Left lobe of liver (tissue), 2 donors: ENCODE results near the gene POM121C. TPM values are rescaled to one million over a fixed set of nuclear protein-coding genes. Genes with fewer than 3 reads are reported as not detected.
"Not testable (repeated sequence)": the region's sequence is repeated elsewhere in the genome, so short reads cannot be mapped to it uniquely, and the experiment has no call there.

Experiments
- ATAC-seq: fragments of 200-7000 bp; cut with Tn5 transposase; one replicate; pipeline ENCODE4 v1.9.1; 2020; ENCODE audit warnings: mild to moderate bottlenecking, moderate library complexity
- DNase-seq: peaks from one replicate; pipeline ENCODE4 v3.0.0-alpha.2; 2020; ENCODE audit warnings: low spot score
- total RNA-seq: library from RNA; stranded (reverse); gene quantifications from one replicate; pipeline ENCODE4 v1.2.1, GENCODE V29; 2021
- donor health status: DM: no; HTN: no; CAD: no; lungs with moderate emphysema.
- donor health status: DM: no; HTN: yes; CAD: no.

Gene POM121C
- 18.2 TPM for total RNA-seq

DNA sequence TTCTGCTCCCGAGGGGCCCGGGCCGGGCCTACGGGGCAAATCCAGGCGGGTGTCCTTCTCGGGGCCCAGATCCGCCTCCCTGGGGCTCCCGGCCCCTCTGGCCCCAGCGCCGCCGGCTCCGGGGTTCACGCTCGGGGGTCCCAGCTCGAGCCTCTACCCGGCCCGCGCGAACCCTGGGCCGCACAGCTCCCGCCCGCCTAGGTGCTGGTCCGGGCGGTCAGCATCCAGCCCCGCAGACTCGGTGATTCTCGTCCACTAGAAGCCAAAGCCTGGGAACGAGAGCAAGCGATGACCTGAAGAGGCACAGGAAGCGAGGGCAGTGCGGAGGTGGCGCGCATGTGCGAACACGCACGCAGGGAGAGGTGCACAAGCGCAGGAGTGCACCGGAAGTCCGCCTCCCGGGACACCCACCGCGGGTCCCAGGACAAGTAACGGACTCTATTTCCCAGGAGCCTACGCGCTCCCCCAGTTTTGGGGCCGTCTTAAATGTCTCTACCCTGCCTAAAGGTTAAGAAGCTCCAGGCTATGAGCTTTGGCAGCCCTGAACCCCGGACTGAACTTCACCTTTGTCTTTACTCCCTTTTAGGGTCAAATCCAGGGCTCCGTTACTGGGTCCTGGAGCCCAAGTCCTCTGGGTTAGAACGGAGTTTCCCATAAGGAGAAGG is at the start of gene POM121C:
Gene POM121C (minus strand): TSS at position 321 of the 665 bp plus-strand sequence. CDS start 44,803 bp downstream, outside the sequence.
- peak; percentile 100 for ATAC-seq

GRCh38 chr7:75534727-75535307 is 48.7 kb upstream of the POM121C start:
- DNase-seq (no peak), ATAC-seq (no peak)

More for the DNA sequence above, at the start of gene POM121C:
- DNase-seq, result peak; percentile 98

DNA sequence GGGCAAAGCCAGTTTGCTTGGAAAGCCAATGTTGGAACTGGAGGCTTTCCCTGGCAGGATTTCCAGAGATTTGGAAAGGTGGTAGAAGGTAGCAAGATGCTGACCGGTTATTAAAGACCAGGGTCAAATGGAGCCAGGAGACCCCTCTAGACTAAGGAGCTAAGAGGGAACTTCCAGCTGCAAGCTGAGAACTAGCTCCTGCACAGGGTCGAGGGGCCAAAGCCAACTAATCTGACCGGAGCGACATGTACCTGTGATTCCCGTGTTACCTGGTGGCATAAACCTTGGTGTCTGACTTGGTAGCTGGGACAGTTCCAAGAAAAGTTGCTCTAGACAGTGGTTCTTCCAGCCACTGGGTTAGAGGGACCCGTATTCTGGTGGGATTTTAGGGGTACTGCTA is 47.8 kb upstream of the POM121C start:
- no peak for ATAC-seq
- peak; percentile 38 for DNase-seq

DNA sequence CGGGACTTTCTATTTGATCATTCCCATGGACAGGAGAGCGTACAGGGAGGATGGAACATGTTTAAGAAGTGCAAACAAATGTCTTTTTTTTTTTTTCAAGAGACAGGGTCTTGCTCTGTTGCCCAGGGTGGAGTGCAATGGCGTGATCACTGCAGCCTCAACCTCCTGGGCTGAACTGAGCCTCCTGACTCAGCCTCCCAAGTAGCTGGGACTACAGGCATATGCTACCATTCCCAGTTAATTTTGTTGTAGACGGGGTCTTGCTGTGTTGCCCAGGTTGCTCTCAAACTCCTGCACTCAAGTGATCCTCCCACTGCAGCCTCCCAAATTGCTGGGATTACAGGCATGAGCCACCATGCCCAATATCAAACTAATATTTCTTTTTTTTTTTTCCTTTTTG is 46.5 kb upstream of the POM121C start:
- ATAC-seq, result no peak
- DNase-seq, result peak; percentile 11

DNA sequence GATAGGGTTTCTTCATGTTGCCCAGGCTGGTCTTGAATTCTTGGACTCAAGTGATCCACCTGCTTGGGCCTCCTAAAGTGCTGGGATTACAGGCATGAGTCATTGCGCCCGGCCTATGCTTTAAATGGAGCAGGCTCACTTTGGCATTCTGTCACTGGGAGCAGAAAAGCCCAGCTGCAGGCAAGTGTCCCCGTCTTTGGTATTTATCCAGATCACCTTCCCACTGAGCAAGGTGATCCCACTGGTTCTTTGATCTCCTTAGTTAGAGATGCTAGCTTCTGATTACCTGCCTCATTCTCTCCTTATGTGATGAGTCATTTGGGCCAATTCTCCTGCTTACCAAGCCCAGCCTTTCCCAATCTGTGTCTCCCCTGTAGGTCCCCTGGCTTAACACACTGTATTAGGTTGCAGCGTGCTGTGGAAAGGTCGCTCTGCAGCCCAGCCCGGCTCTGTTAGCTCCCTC is 45.3 kb upstream of the POM121C start:
- DNase-seq (no peak), ATAC-seq (no peak)

- peak; percentile 50 for DNase-seq
Observed at GRCh38 chr7:75527224-75527722, 41.2 kb upstream of the POM121C start.

DNA sequence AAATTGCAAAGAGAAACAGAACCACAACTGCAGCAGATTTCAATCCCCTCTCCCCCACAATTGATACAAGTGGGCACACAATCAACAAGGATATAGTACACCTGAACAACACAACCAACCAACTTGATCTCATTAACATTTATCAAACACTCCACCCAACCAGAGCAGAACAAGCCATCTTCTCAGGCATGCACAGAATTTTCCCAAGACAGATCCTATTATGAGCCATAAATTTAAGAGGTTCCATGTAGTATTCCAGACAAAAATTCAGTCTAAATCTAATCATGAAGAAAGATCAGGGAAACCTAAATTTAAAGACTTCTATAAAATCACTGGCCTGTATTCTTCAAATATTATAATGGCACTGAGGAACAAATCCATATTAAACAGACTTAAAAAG is 35.6 kb upstream of the POM121C start:
- not testable (repeated sequence) for ATAC-seq, DNase-seq

More at GRCh38 chr7:75527224-75527722, 41.2 kb upstream of the POM121C start:
- ATAC-seq, result peak; percentile 5

DNA sequence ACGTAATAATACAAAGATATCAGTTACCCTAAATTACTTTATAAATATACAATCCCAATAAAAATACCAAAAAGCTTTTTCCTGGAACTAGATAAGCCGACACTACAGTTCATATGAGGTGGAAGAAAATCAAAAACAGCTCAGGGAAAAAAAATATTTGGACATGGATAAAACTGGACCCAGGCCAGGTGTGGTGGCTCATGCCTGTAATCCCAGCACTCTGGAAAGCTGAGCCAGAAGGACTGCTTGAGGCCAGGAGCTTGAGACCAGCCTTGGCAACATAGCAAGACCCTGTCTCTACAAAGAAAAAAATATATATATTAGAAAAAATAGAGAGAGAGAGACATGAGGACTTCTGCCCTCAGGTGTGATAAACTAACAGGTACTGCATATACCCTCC is 32.7 kb upstream of the POM121C start:
- ATAC-seq, result not testable (repeated sequence)

DNA sequence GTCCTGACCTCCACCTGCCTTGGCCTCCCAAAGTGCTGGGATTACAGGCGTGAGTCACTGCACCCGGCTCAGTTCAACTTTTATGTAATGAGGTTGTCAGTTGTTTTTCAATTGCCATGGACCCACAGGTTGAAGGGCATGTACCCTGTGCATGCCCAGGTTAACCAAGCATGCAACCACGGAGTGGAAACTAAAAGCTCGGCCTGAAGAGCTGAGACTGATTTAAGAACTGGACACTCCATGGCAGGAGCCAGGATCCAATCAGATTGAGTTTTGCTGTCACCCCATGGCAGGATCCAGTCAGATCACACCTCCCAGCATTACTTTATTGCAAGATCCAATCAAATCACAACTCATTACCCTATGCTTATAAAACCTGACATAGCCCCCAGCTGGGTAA is 22.9 kb upstream of the POM121C start:
- DNase-seq, result not testable (repeated sequence)
- peak; percentile 74 for ATAC-seq

More for the DNA sequence above, 32.7 kb upstream of the POM121C start:
- DNase-seq, result not testable (repeated sequence)

DNA sequence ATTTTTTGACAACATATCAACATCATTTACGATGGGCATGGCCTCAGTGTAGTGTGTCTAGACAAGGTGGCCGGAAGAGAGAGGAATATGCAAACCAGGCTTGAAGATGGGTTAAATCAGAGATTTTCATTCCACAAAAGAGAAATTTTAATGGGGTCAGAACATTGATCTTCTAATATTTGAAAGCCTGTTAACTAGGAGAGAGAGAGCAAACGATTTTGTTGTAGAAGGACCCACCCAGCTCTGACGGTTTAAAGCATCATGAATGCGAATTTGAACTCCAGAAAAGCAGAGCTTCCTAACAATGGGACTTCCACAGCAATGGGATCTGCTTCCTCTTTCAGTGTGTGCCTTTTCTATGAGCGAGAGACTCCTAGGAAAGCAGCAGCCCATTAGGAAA is 5.9 kb upstream of the POM121C start, which contains the start of gene SPDYE5:
Gene SPDYE5 (plus strand): TSS at position 301 of the 400 bp plus-strand sequence. CDS start 1,728 bp downstream, outside the sequence.
- ATAC-seq, DNase-seq: not testable (repeated sequence)

- not testable (repeated sequence) for DNase-seq
- peak; percentile 9 for ATAC-seq
Observed at GRCh38 chr7:75485355-75485978, 632 bp downstream of the POM121C start.

DNA sequence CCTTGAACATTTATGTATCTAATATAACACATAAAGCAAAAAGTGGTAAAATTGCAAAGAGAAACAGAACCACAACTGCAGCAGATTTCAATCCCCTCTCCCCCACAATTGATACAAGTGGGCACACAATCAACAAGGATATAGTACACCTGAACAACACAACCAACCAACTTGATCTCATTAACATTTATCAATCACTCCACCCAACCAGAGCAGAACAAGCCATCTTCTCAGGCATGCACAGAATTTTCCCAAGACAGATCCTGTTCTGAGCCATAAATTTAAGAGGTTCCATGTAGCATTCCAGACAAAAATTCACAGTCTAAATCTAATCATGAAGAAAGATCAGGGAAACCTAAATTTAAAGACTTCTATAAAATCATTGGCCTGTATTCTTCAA is 5.8 kb downstream of the POM121C start:
- DNase-seq, ATAC-seq: not testable (repeated sequence)

DNA sequence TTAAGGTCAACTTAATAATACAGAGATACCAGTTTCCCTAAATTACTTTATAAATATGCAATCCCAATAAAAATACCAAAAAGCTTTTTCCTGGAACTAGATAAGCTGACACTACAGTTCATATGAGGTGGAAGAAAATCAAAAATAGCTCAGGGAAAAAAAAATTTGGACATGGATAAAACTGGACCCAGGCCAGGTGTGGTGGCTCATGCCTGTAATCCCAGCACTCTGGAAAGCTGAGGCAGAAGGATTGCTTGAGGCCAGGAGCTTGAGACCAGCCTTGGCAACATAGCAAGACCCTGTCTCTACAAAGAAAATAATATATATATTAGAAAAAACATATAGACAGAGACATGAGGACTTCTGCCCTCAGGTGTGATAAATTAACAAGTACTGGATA is 8.6 kb downstream of the POM121C start:
- DNase-seq, ATAC-seq: not testable (repeated sequence)

DNA sequence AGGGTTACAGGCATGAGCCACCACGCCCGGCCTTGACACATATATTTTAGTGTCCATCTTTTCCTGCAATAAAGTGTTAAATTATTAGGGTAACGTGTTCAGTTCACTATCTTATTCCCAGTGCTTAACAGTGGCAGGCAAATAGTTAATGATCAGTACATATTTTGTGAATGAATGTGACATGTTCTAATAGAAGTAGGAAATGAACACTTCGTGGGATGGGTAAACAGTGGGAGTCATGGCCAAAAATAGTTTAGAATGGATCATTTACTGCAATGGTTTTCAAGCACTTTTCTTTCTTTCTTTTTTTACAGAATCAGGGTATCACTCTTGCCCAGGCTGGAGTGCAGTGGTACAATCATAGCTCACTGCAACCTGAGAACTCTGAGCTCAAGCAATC is 15.9 kb downstream of the POM121C start:
- not testable (repeated sequence) for ATAC-seq, DNase-seq

DNA sequence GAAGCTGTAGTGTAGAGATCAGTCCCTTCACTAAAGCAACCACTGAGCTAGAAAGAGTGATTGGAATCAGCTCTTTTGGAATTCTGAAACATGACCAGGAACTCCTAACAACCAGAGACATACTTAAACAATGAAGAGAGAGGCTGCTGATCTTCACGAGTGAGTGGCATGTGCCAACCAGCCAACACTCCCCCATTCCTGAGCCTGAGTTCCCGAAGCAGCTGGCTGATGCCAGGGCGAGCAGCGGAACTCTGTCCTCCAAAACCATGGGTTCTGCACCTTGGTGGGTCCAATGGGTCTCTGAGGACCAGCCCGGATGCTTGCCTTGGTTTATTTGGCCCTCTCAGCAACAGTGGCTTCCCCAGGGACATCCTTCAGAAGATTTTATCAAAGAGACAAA is 25.6 kb downstream of the POM121C start:
- ATAC-seq, DNase-seq: not testable (repeated sequence)

GRCh38 chr7:75458034-75458433 is 28.1 kb downstream of the POM121C start:
- ATAC-seq, DNase-seq: not testable (repeated sequence)

GRCh38 chr7:75456403-75456802 is 29.7 kb downstream of the POM121C start:
- DNase-seq, ATAC-seq: not testable (repeated sequence)

- not testable (repeated sequence) for DNase-seq
Observed at GRCh38 chr7:75452494-75452955, 33.6 kb downstream of the POM121C start.

DNA sequence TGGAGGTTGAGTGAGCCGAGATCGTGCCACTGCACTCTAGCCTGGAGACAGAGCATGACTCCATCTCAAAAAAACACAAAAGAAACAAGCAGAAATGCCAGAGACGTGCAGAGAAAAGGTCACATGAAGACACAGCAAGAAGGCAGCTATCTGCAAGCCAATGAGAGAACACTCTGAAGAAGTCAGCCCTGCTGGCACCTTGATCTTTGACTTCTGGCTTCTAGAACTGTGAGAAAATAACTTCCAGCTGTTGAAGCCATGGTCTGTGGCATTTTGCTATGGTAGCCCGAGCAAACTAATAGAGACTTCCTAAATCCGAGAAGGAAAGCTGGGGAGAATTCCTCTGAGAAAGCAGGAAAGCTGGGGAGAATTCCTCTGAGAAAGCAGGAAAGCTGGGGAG is 36.2 kb downstream of the POM121C start:
- not testable (repeated sequence) for ATAC-seq, DNase-seq

More at GRCh38 chr7:75452494-75452955, 33.6 kb downstream of the POM121C start:
- ATAC-seq, result peak; percentile 96

GRCh38 chr7:75442465-75443111 is 43.5 kb downstream of the POM121C start:
- not testable (repeated sequence) for DNase-seq
- peak; percentile 96 for ATAC-seq
